K562 (cell line): ENCODE results near the gene KCP. TPM values are rescaled to one million over a fixed set of nuclear protein-coding genes. Genes with fewer than 3 reads are reported as not detected.

Experiments
- ATF1 ChIP-seq, 2 experiments: fragments of 450-650 bp in 1 of 2; IDR thresholded peaks; 2 replicates each; pipeline ENCODE4 v1.6.1; 2016; ENCODE audit warnings: missing compliant biosample characterization in 1 of 2, missing genetic modification characterization in 1 of 2
- BCLAF1 ChIP-seq, 2 experiments: fragments of 450-650 bp in 1 of 2; IDR thresholded peaks; 2 replicates each; pipeline ENCODE4 v1.6.1; 2011 to 2017; ENCODE audit warnings: low read depth in 2 of 2, antibody characterized with exemption in 1 of 2, borderline replicate concordance in 1 of 2, low read length in 1 of 2, mild to moderate bottlenecking in 1 of 2, mixed read lengths in 1 of 2; ENCODE audit not compliant: control insufficient read depth in 1 of 2
- BRF1 ChIP-seq: IDR thresholded peaks from 3 replicates; pipeline ENCODE4 v1.6.1; 2011; ENCODE audit warnings: borderline replicate concordance, mild to moderate bottlenecking; ENCODE audit not compliant: insufficient read length; ENCODE audit errors: extremely low read depth
- CBX8 ChIP-seq: fragments of 200-600 bp; sonication (generic); IDR thresholded peaks from 2 replicates; pipeline ENCODE4 v1.6.1; 2012; ENCODE audit warnings: borderline replicate concordance, mixed run types, low read depth, mild to moderate bottlenecking, moderate library complexity, mixed read lengths, low read length, control low read depth, inconsistent platforms; ENCODE audit not compliant: poor library complexity, severe bottlenecking; ENCODE audit errors: extremely low read depth
- CREB3L1 ChIP-seq: fragments of 450-650 bp; IDR thresholded peaks from 2 replicates; pipeline ENCODE4 v1.6.1; 2014; ENCODE audit warnings: low read depth, mild to moderate bottlenecking, moderate library complexity, borderline replicate concordance
- HMG20B ChIP-seq: fragments of 250-450 bp; sonication (Bioruptor Pico); IDR thresholded peaks from 2 replicates; pipeline ENCODE4 v1.5.0; 2021; ENCODE audit warnings: mild to moderate bottlenecking
- KDM1A ChIP-seq, 2 experiments: fragments of 450-650 bp; IDR thresholded peaks; 2 replicates each; pipeline ENCODE4 v1.6.1; 2016; ENCODE audit warnings: mild to moderate bottlenecking in 2 of 2
- KLF13 ChIP-seq: fragments of 450-650 bp; IDR thresholded peaks from 2 replicates; pipeline ENCODE4 v1.6.1; 2016; ENCODE audit warnings: missing genetic modification characterization, low read depth, mild to moderate bottlenecking, missing compliant biosample characterization, moderate library complexity, borderline replicate concordance
- MTA2 ChIP-seq: fragments of 450-650 bp; IDR thresholded peaks from 2 replicates; pipeline ENCODE4 v1.6.1; 2016; ENCODE audit warnings: low read depth
- MYBL2 ChIP-seq, 2 experiments: fragments of 450-650 bp in 1 of 2; sonication (generic) in 1 of 2; formaldehyde crosslinking in 1 of 2; IDR thresholded peaks; 2 replicates each; pipeline versions ENCODE4 v1.6.1 to v1.8.1; 2017 to 2022; ENCODE audit warnings: borderline replicate concordance in 1 of 2, inconsistent platforms in 1 of 2, low read depth in 1 of 2, mild to moderate bottlenecking in 1 of 2, missing genetic modification reagents in 1 of 2, moderate library complexity in 1 of 2
- NCOA2 ChIP-seq, 2 experiments: fragments of 450-650 bp; IDR thresholded peaks; 2 replicates each; pipeline ENCODE4 v1.6.1; 2018; ENCODE audit warnings: mild to moderate bottlenecking in 2 of 2, moderate library complexity in 1 of 2; ENCODE audit not compliant: partially characterized antibody in 2 of 2
- NFE2L1 ChIP-seq: fragments of 450-650 bp; IDR thresholded peaks from 2 replicates; pipeline ENCODE4 v1.6.1; 2016; ENCODE audit warnings: missing genetic modification characterization, low read depth, mild to moderate bottlenecking, missing compliant biosample characterization, moderate library complexity, borderline replicate concordance
- POLR3G ChIP-seq: IDR thresholded peaks from 2 replicates; pipeline ENCODE4 v1.6.1; 2011; ENCODE audit not compliant: insufficient read length, insufficient replicate concordance; ENCODE audit errors: extremely low read depth
- SMARCB1 ChIP-seq: IDR thresholded peaks from 2 replicates; pipeline ENCODE4 v1.6.1; 2011; ENCODE audit warnings: improper control_type of control experiment, low read depth; ENCODE audit not compliant: insufficient read length
- SPI1 ChIP-seq: IDR thresholded peaks from 2 replicates; pipeline ENCODE4 v1.6.1; 2011; ENCODE audit warnings: low read depth, low read length, control low read depth, borderline replicate concordance
- SRSF1 ChIP-seq: fragments of 200-400 bp; formaldehyde crosslinking; IDR thresholded peaks from 2 replicates; pipeline ENCODE4 v1.6.1; 2017; ENCODE audit warnings: mild to moderate bottlenecking, low read depth, low read length, moderate library complexity
- TCF7L2 ChIP-seq: fragments of 150-350 bp; IDR thresholded peaks from 2 replicates; pipeline ENCODE4 v1.6.1; 2016; ENCODE audit warnings: low read depth, mild to moderate bottlenecking, low read length, moderate library complexity
- USF1 ChIP-seq: sonication (generic); formaldehyde crosslinking; IDR thresholded peaks from 2 replicates; pipeline ENCODE4 v1.9.0; 2022; ENCODE audit warnings: mild to moderate bottlenecking, missing genetic modification reagents
- ZNF280A ChIP-seq: fragments of 450-650 bp; IDR thresholded peaks from 2 replicates; pipeline ENCODE4 v1.6.1; 2018; ENCODE audit warnings: mild to moderate bottlenecking, low read depth; ENCODE audit not compliant: partially characterized antibody
- polyA plus RNA-seq, 8 experiments: library from polyadenylated mRNA; depleted of rRNA in 4 of 8; stranded (reverse) in 5 of 8; unstranded in 3 of 8; fragments of >200 nt; fragmentation: Nextera tagmentation in 2 of 8; fragmentation: Illumina TruSeq in 1 of 8; extraction: Ambion mirVana in 2 of 8; extraction: Trizol in 1 of 8; gene quantifications; 2 replicates each; pipeline versions ENCODE4 v1.2.1 to v1.2.3, GENCODE V29; 2011 to 2014; ENCODE audit warnings: inconsistent platforms in 1 of 8, missing spikeins in 1 of 8
- total RNA-seq, 7 experiments: library from RNA; depleted of rRNA in 6 of 7; stranded (reverse); fragments of >200 nt in 6 of 7; fragmentation: Illumina TruSeq in 2 of 7; extraction: Trizol in 2 of 7; gene quantifications; 2 replicates each; pipeline versions ENCODE4 v1.2.1 to v1.2.3, GENCODE V29; 2011 to 2021; ENCODE audit warnings: low replicate concordance in 1 of 7

KCP gene
- total and polyA plus RNA-seq, 9 of the 15 experiments (the other 6 are each of a cell fraction or from before 2014, with no cell fraction given): 0.06 to 0.17 (median 0.12) TPM; not detected in 3

- TF ChIP-seq BCLAF1 (IDR thresholded peaks at IDR 0.05; ENCODE audit: borderline replicate concordance in 1 of 2, control insufficient read depth in 1 of 2, low read depth in 2 of 2, low read length in 1 of 2) (no peak), POLR3G (no peak), CBX8 (no peak), HMG20B (CRISPR knock-in tag) (no peak), MTA2 (no peak), ZNF280A (no peak), KDM1A (IDR thresholded peaks at IDR 0.05) (no peak), NFE2L1 (no peak), SPI1 (peak; percentile 72; the same call in 1 of the 2 replicates), CREB3L1 (no peak), SRSF1 (no peak), USF1 (CRISPR knock-in tag) (peak; percentile 46; the same call in 1 of the 2 replicates), TCF7L2 (no peak), ATF1 (CRISPR knock-in tag; IDR thresholded peaks at IDR 0.05) (no peak), ATF1 (tag; IDR thresholded peaks at IDR 0.05) (no peak), MYBL2 (IDR thresholded peaks at IDR 0.05; ENCODE audit: low read depth) (no peak), MYBL2 (CRISPR knock-in tag; IDR thresholded peaks at IDR 0.05; ENCODE audit: borderline replicate concordance) (no peak), BRF1 (no peak), KLF13 (tag) (no peak), SMARCB1 (no peak), NCOA2 (IDR thresholded peaks at IDR 0.05; ENCODE audit: partially characterized antibody in 2 of 2) (no peak)
Observed at GRCh38 chr7:128933180-128933891, 22.8 kb upstream of the KCP start (continued).
